Measurements from ENCODE around the gene COLQ. TPM values are rescaled to one million over a fixed set of nuclear protein-coding genes. Genes with fewer than 3 reads are reported as not detected.

COLQ gene
- total RNA-seq, 1 donor from 2014 or later = under 0.01 TPM

GRCh38 chr3:15512166-15512565 is 9.3 kb downstream of the COLQ start:
- DNase-seq (ENCODE audit: low read depth) = no peak
- H3K36me3 ChIP-seq (ENCODE audit: control insufficient read depth, insufficient read depth, low read length) = no peaks in the 10 kb centered on the region
- no peak overlapping the region for H3K4me3 ChIP-seq (ENCODE audit: low read depth, low read length)
- TF ChIP-seq CTCF (IDR thresholded peaks at IDR 0.05; ENCODE audit: insufficient read depth, low read length, severe bottlenecking) = no peak
- H3K27me3 ChIP-seq (ENCODE audit: control insufficient read depth, insufficient read depth, low read length) = no peaks in the 10 kb centered on the region
- no peak for FAIRE-seq

- no peak for TF ChIP-seq CTCF (IDR thresholded peaks at IDR 0.05; ENCODE audit: insufficient read depth, low read length, severe bottlenecking)
Measured at GRCh38 chr3:15511156-15511555, 10.3 kb downstream of the COLQ start.

GRCh38 chr3:15510493-15510892 is 11.0 kb downstream of the COLQ start:
- H3K27me3 ChIP-seq (ENCODE audit: control insufficient read depth, insufficient read depth, low read length) = no peaks in the 10 kb centered on the region
- DNase-seq (ENCODE audit: low read depth) (no peak), FAIRE-seq (no peak)
- no peak overlapping the region for H3K4me3 ChIP-seq (ENCODE audit: low read depth, low read length)
- no peaks in the 10 kb centered on the region for H3K36me3 ChIP-seq (ENCODE audit: control insufficient read depth, insufficient read depth, low read length)
- no peak for TF ChIP-seq CTCF (IDR thresholded peaks at IDR 0.05; ENCODE audit: insufficient read depth, low read length, severe bottlenecking)

More at GRCh38 chr3:15511156-15511555, 10.3 kb downstream of the COLQ start:
- Histone ChIP-seq H3K27me3 (ENCODE audit: control insufficient read depth, insufficient read depth, low read length) (no peaks in the 10 kb centered on the region), H3K4me3 (ENCODE audit: low read depth, low read length) (no peak overlapping the region), H3K36me3 (ENCODE audit: control insufficient read depth, insufficient read depth, low read length) (no peaks in the 10 kb centered on the region)
- DNase-seq (ENCODE audit: low read depth) (no peak), FAIRE-seq (no peak)

- FAIRE-seq = no peak
- Histone ChIP-seq H3K27me3 (ENCODE audit: control insufficient read depth, insufficient read depth, low read length) (no peaks in the 10 kb centered on the region), H3K4me3 (ENCODE audit: low read depth, low read length) (no peak overlapping the region), H3K36me3 (ENCODE audit: control insufficient read depth, insufficient read depth, low read length) (no peaks in the 10 kb centered on the region)
- DNase-seq (ENCODE audit: low read depth) = no peak
- no peak for TF ChIP-seq CTCF (IDR thresholded peaks at IDR 0.05; ENCODE audit: insufficient read depth, low read length, severe bottlenecking)
Measured at GRCh38 chr3:15506571-15506970, 14.9 kb downstream of the COLQ start.

- Histone ChIP-seq H3K36me3 (ENCODE audit: control insufficient read depth, insufficient read depth, low read length) (no peaks in the 10 kb centered on the region), H3K4me3 (ENCODE audit: low read depth, low read length) (no peak overlapping the region), H3K27me3 (ENCODE audit: control insufficient read depth, insufficient read depth, low read length) (no peaks in the 10 kb centered on the region)
- no peak for TF ChIP-seq CTCF (IDR thresholded peaks at IDR 0.05; ENCODE audit: insufficient read depth, low read length, severe bottlenecking)
- DNase-seq (ENCODE audit: low read depth) = no peak
- no peak for FAIRE-seq
Measured at GRCh38 chr3:15505479-15506165, 15.9 kb downstream of the COLQ start.

GRCh38 chr3:15502616-15503015 is 18.9 kb downstream of the COLQ start:
- DNase-seq (ENCODE audit: low read depth) = no peak
- no peak for FAIRE-seq
- Histone ChIP-seq H3K4me3 (ENCODE audit: low read depth, low read length) (no peak overlapping the region), H3K27me3 (ENCODE audit: control insufficient read depth, insufficient read depth, low read length) (peaks cover 2% of the 10 kb centered on the region), H3K36me3 (ENCODE audit: control insufficient read depth, insufficient read depth, low read length) (no peaks in the 10 kb centered on the region)
- no peak for TF ChIP-seq CTCF (IDR thresholded peaks at IDR 0.05; ENCODE audit: insufficient read depth, low read length, severe bottlenecking)

Measured in bronchial epithelial cell (primary cell).